Umbilical cord (tissue), 2 donors: ENCODE measurements around the gene SLC5A2. TPM values are rescaled to one million over a fixed set of nuclear protein-coding genes. Genes with fewer than 3 reads are reported as not detected.
"Not testable (repeated sequence)": the region's sequence is repeated elsewhere in the genome, so short reads cannot be mapped to it uniquely, and the experiment has no call there.

Experiments
- DNase-seq: peaks from one replicate; pipeline ENCODE4 v3.0.0-alpha.2; 2015; ENCODE audit warnings: low spot score
- total RNA-seq: library from RNA; depleted of rRNA; stranded (reverse); fragments of >200 nt; gene quantifications from one replicate; pipeline ENCODE4 v1.2.3, GENCODE V29; 2014; ENCODE audit warnings: low replicate concordance; ENCODE audit not compliant: insufficient read depth

The SLC5A2 gene
- total RNA-seq, 1 donor from 2014 or later = 2.9 TPM

DNA sequence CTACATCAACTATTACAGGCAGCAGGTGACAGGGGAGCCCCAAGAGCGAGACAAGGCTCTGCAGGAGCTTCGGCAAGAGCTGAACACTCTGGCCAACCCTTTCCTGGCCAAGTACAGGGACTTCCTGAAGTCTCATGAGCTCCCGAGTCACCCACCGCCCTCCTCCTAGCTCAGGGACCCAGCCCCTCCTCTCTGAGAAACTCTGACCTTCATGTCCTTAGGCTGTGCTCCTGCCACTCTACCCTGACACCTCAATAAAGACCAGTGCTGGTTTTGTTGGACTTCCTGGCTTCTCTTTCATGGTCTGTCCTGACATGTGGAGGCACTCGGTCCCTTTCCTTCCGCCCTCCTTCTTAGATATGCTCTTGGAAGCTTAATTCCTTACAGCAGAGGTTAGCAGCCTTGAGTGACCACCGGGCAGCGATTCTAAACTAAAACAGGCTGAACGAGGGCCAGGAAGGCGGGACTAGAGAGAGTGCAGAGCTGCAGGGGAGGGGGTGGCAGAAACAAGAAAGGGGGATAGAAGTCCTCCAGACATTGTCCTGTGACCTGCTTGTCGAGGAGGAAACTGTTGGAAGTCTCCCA is 45.7 kb downstream of the SLC5A2 start:
- DNase-seq = no peak

GRCh38 chr16:31529108-31529936 is 46.4 kb downstream of the SLC5A2 start:
- peak; percentile 67 for DNase-seq

DNA sequence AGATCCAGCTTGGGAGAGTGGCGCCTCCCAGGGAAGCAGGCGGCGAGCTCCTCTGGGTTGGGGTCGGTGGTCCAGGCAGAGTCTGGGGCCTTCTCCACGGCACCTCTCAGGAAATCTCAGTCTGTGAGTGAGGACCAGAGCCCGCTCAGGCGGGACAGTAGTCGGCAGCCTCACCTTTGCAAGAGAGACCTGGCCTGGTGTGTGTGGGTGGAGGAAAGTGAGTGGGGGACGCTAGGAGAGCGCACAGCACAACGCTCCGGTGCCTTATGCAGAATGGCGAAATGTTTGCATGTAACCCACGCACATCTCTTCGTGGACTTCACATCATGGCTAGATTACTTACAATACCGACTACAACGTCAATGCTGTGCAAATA is 47.0 kb downstream of the SLC5A2 start:
- DNase-seq = no peak

DNA sequence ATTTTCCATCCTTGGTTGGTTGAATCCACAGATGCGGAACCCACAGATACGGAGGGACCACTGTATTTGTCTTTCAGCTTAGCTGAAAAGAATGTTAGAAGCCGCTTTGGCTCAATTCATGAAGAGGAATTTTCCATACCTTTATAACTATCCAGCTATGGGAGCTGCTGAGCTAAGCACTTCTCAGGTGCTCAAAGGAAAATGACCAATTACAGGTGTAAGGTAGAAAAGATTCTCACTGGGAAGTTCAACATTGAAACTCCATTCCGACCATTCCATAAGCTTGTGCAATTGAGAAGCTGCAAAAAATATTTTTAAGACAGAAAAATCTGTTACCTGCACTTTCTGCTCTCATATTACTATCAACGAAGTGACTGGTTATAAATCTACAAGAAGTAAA is 47.5 kb downstream of the SLC5A2 start:
- DNase-seq = no peak

DNA sequence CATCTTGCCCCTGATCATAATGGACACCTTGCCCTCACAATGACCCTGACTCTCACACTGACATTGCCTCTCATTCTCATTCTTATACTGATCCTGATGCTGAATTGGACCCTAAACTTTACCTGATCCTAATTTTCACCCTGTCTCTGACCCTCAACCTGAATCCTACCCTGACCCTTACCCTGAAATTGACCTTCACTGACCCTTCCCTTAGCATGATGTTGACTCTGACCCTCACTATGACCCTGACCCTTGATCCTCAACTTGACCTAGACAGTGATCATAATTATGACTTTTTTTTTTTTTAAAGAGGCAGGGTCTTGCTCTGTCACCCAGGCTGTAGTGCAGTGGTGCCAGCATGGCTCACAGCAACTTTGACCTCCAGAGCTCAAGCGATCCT is 48.2 kb downstream of the SLC5A2 start:
- no peak for DNase-seq

DNA sequence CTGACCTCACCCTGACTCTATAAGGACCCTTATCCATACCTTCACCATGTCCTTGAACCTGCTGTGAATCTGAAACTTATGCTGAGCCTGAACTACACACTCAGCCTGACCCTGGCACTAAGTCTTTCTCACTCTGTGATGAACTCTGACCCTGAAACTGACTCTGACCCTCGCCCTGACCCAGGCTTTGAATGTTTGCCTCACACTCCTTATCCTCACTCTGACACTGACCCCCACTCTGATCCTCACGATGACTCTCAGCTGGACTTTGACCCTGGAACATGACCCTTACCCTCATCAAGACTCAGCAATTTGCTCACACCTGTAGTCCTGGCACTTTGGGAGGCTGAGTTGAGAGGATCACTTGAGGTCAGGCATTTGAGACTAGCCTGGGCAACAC is 49.2 kb downstream of the SLC5A2 start:
- no peak for DNase-seq

- no peak for DNase-seq
These were observed 50.0 kb downstream of the SLC5A2 start for GRCh38 chr16:31532896-31533295.

GRCh38 chr16:31535737-31536136 is 52.8 kb downstream of the SLC5A2 start:
- no peak for DNase-seq

DNA sequence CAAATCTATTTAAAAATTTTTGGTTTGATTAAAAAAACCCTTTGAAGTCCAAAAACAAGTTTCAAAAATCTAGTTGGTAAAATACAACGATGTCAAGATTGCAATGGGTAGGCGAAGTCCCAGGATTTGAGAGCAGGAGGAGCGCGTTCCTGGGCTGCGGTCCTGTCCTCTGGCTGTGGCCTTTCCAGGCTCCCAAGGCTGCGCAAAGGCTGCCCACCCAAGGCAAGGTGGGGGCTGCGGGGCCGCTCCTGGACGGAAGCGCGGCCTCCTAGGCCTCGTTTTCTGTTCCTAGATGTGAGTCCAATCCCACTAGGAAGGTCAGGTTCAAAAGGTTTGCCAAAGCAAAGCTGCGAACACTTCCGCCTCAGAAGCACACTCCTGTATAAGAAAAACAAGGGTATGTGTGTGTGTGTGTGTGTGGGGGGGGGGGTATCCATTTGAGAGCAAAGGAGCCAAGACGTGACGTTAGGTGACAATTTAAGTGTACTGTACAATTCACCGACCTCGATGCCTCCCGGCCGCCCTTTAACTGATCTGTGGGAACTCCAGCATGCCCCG is 54.0 kb downstream of the SLC5A2 start:
- DNase-seq = no peak

- no peak for DNase-seq
These were observed 54.7 kb downstream of the SLC5A2 start for GRCh38 chr16:31537362-31538242.

GRCh38 chr16:31538243-31538598 is 55.3 kb downstream of the SLC5A2 start:
- DNase-seq = not testable (repeated sequence)

GRCh38 chr16:31539762-31540161 is 56.8 kb downstream of the SLC5A2 start:
- not testable (repeated sequence) for DNase-seq

Other genes with a start within 250 kb of the SLC5A2 start
- 14.9 TPM for gene ITGAM, start 223.1 kb upstream of the SLC5A2 start, total RNA-seq
- 8.9 TPM for gene ITGAX, start 127.9 kb upstream of the SLC5A2 start, total RNA-seq
- gene ITGAD, start 89.8 kb upstream of the SLC5A2 start, total RNA-seq = not detected
- gene COX6A2, start 54.8 kb upstream of the SLC5A2 start, total RNA-seq = not detected
- gene ZNF843, start 40.3 kb upstream of the SLC5A2 start, total RNA-seq = 0.96 TPM
- gene ARMC5, start 23.6 kb upstream of the SLC5A2 start, total RNA-seq = 8.2 TPM
- 83.3 TPM for gene TGFB1I1, start 11.0 kb upstream of the SLC5A2 start, total RNA-seq
- gene RUSF1, start 25.3 kb downstream of the SLC5A2 start, total RNA-seq = 68.1 TPM
- gene AHSP, start 44.8 kb downstream of the SLC5A2 start, total RNA-seq = 61.6 TPM